CD14-positive monocyte (primary cell): ENCODE data around the gene PLXND1. TPM values are rescaled to one million over a fixed set of nuclear protein-coding genes. Genes with fewer than 3 reads are reported as not detected.

Experiments
- DNase-seq, 3 donors: peaks; one replicate each; pipeline ENCODE4 v3.0.0-alpha.2; 2011 to 2022
- H2AFZ ChIP-seq: 2 replicates; pipeline ENCODE4 v1.6.0; 2012; ENCODE audit warnings: mild to moderate bottlenecking, low read depth, low read length, inconsistent platforms; ENCODE audit not compliant: insufficient read depth, poor library complexity, severe bottlenecking
- H3K27ac ChIP-seq, 2 donors: 1 replicate in 1 of 2; 2 replicates in 1 of 2; pipeline ENCODE4 v1.5.1; 2012 to 2013; ENCODE audit warnings: low read length in 2 of 2, control low read depth in 1 of 2, inconsistent platforms in 1 of 2, low read depth in 1 of 2, mild to moderate bottlenecking in 1 of 2
- H3K27me3 ChIP-seq, 2 donors: one replicate each; pipeline versions ENCODE4 v1.6.0 to v1.6.1; 2011 to 2013; ENCODE audit warnings: low read length in 2 of 2; ENCODE audit not compliant: control insufficient read depth in 2 of 2, insufficient read depth in 2 of 2
- H3K36me3 ChIP-seq, 2 donors: replicated peaks in 1 of 2; 1 replicate in 1 of 2; 2 replicates in 1 of 2; pipeline versions ENCODE4 v1.5.1 to v1.6.1; 2012 to 2013; ENCODE audit warnings: low read length in 2 of 2, control low read depth in 1 of 2, inconsistent platforms in 1 of 2, mild to moderate bottlenecking in 1 of 2; ENCODE audit not compliant: insufficient read depth in 2 of 2, control insufficient read depth in 1 of 2
- H3K4me1 ChIP-seq, 2 donors: 1 replicate in 1 of 2; 2 replicates in 1 of 2; pipeline versions ENCODE4 v1.5.1 to v1.6.1; 2012 to 2013; ENCODE audit warnings: low read length in 2 of 2, control low read depth in 1 of 2, inconsistent platforms in 1 of 2, mild to moderate bottlenecking in 1 of 2, moderate library complexity in 1 of 2; ENCODE audit not compliant: insufficient read depth in 2 of 2, control insufficient read depth in 1 of 2
- H3K4me2 ChIP-seq: replicated peaks from 2 replicates; pipeline ENCODE3; 2012; ENCODE audit warnings: low read length, moderate library complexity, mild to moderate bottlenecking; ENCODE audit not compliant: poor library complexity, severe bottlenecking; ENCODE audit errors: extremely low read depth
- H3K4me3 ChIP-seq, 3 experiments: fragments of 200-600 bp in 1 of 3; sonication (generic) in 1 of 3; replicated peaks in 1 of 3; 1 replicate in 2 of 3; 2 replicates in 1 of 3; pipeline ENCODE4 v1.5.1; 2011 to 2013; ENCODE audit warnings: low read length in 3 of 3, mild to moderate bottlenecking in 3 of 3, control low read depth in 2 of 3, low read depth in 2 of 3, inconsistent platforms in 1 of 3, moderate library complexity in 1 of 3
- H3K79me2 ChIP-seq: 2 replicates; pipeline ENCODE4 v1.6.0; 2012; ENCODE audit warnings: mild to moderate bottlenecking, control low read depth, inconsistent platforms, low read length, moderate library complexity; ENCODE audit not compliant: insufficient read depth
- H3K9ac ChIP-seq: 2 replicates; pipeline ENCODE4 v1.6.0; 2017; ENCODE audit warnings: low read length, mild to moderate bottlenecking; ENCODE audit not compliant: insufficient read depth, poor library complexity, severe bottlenecking
- H3K9me3 ChIP-seq, 2 donors: replicated peaks in 1 of 2; 1 replicate in 1 of 2; 2 replicates in 1 of 2; pipeline versions ENCODE4 v1.5.1 to v1.6.1; 2012 to 2013; ENCODE audit warnings: low read length in 2 of 2, control low read depth in 1 of 2; ENCODE audit not compliant: control insufficient read depth in 1 of 2, insufficient read depth in 1 of 2
- H4K20me1 ChIP-seq: 2 replicates; pipeline ENCODE4 v1.6.0; 2012; ENCODE audit warnings: mild to moderate bottlenecking, low read length, control low read depth, moderate library complexity; ENCODE audit not compliant: insufficient read depth
- H3K27ac Mint-ChIP-seq, 7 donors: one replicate each; pipeline ENCODE4 v1.8.0; 2020; ENCODE audit warnings: mild to moderate bottlenecking in 7 of 7, mixed read lengths in 7 of 7, moderate library complexity in 6 of 7, inconsistent platforms in 2 of 7
- H3K27me3 Mint-ChIP-seq, 3 donors: one replicate each; pipeline ENCODE4 v1.8.0; 2021 to 2022; ENCODE audit warnings: low read depth in 3 of 3, mild to moderate bottlenecking in 3 of 3, mixed read lengths in 3 of 3, moderate library complexity in 3 of 3, inconsistent platforms in 1 of 3
- H3K36me3 Mint-ChIP-seq, 2 donors: one replicate each; pipeline ENCODE4 v1.8.0; 2020; ENCODE audit warnings: mixed read lengths in 2 of 2, inconsistent platforms in 1 of 2, mild to moderate bottlenecking in 1 of 2
- H3K4me1 Mint-ChIP-seq: one replicate; pipeline ENCODE4 v1.8.0; 2020; ENCODE audit warnings: mild to moderate bottlenecking, mixed read lengths
- H3K4me3 Mint-ChIP-seq, 2 donors: one replicate each; pipeline ENCODE4 v1.8.0; 2020; ENCODE audit warnings: mild to moderate bottlenecking in 2 of 2, mixed read lengths in 2 of 2, moderate library complexity in 1 of 2
- H3K9me3 Mint-ChIP-seq, 7 donors: one replicate each; pipeline ENCODE4 v1.8.0; 2020 to 2022; ENCODE audit warnings: mixed read lengths in 7 of 7, mild to moderate bottlenecking in 6 of 7, moderate library complexity in 6 of 7, inconsistent platforms in 2 of 7
- CTCF ChIP-seq: fragments of 200-600 bp; IDR thresholded peaks from one replicate; pipeline ENCODE4 v1.8.0; 2022; ENCODE audit warnings: antibody characterized with exemption, mild to moderate bottlenecking
- WGBS: methylation state at CpG from one replicate; pipeline ENCODE4 v1.1.5; 2013; ENCODE audit warnings: missing lambda C conversion rate; ENCODE audit not compliant: insufficient coverage; 5-methylcytosine and 5-hydroxymethylcytosine counted together
- intact Hi-C, 2 donors: fragments of 100-400 bp; cut with micrococcal nuclease; formaldehyde crosslinking; loops; one replicate each; pipeline versions ENCODE4 v1.15.0 to v1.15.1; 2023
- polyA plus RNA-seq, 3 donors: library from polyadenylated mRNA; depleted of rRNA in 1 of 3; unstranded in 2 of 3; stranded (reverse) in 1 of 3; fragments of 300-500 nt in 2 of 3; fragments of >200 nt in 1 of 3; fragmentation: Illumina TruSeq in 2 of 3; gene quantifications; 1 replicate in 2 of 3; 2 replicates in 1 of 3; pipeline ENCODE4 v1.2.3, GENCODE V29; 2012 to 2021

PLXND1 gene
- polyA plus RNA-seq, 3 donors = 7.1 to 170 (median 9.9) TPM

DNA sequence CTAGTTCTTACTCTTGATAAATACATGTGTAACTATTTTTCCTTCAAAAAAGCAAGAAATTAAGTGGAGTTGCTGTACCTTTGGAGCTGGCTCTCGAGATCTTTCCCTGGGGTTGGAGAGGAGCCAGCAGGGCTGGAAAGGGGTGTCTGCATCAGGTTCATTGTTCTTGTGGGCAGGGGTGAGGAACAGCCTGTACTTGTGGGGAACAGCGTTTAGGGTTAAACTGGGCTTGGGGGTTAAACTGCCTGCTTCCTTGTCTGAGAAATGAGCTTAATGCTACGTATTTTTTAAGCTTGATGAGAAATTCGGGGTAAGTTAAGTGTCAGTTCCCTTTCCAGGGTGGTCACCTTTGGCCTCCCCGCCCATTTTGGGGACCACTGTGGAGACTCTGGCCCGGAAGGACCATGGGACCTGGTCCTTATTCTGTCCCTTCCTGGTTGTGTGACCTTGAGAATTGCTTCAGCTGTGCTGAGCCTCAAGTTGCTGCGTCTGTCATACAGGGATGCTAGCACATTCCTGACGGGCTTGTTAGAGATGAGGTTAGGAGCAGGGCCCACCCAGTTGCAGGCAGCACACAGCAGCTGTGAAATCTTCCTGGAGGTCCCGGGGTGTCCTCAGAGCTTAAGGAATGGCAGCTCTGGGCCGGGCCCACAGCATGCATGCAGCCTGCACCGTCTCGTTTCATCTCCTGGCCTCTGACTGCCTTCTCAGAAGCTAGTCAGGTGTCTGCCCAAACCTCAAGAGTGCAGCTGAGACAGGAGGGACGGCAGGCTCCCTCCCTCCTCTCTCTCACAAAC lies 51.9 kb downstream of the PLXND1 start:
- Histone ChIP-seq H3K9ac (peak overlapping the region; percentile 38), H3K4me2 (peak overlapping the region; percentile 54), H2AFZ (peak overlapping the region; percentile 58), H3K4me1 (peaks cover 26 to 38% of the 10 kb centered on the region in 2 donors), H3K9me3 (no peaks in the 10 kb centered on the region), H3K36me3 (peaks cover 36 to 47% of the 10 kb centered on the region in 2 donors), H4K20me1 (no peaks in the 10 kb centered on the region), H3K27me3 (no peaks in the 10 kb centered on the region), H3K27ac (peak overlapping the region; percentile 17 to 60), H3K79me2 (no peaks in the 10 kb centered on the region), H3K4me3 (peak overlapping the region in 1 of 3 experiments; percentile 23)
- Mint-ChIP-seq H3K4me3 (peak overlapping the region; percentile 50 to 80), H3K4me1 (peaks cover 40% of the 10 kb centered on the region), H3K27ac (peak overlapping the region; percentile 64 to 92 (median 89)), H3K36me3 (peaks cover 38 to 45% of the 10 kb centered on the region in 2 donors), H3K27me3 (peaks cover 0 to 2% (median 0%) of the 10 kb centered on the region in 3 donors), H3K9me3 (no peaks in the 10 kb centered on the region)
- 50% methylated on average over 12 of the region's 13 CpGs for WGBS
- peak in 2 of 3 donors; percentile 20 to 29 for DNase-seq
- intact Hi-C loops = no loop called here
- no peak for TF ChIP-seq CTCF

- Mint-ChIP-seq H3K27ac (peak overlapping the region; percentile 64 to 92 (median 86)), H3K36me3 (peaks cover 32 to 39% of the 10 kb centered on the region in 2 donors), H3K4me1 (peaks cover 48% of the 10 kb centered on the region), H3K27me3 (peaks cover 0 to 3% (median 0%) of the 10 kb centered on the region in 3 donors), H3K9me3 (no peaks in the 10 kb centered on the region), H3K4me3 (peak overlapping the region; percentile 54 to 80)
- Histone ChIP-seq H4K20me1 (no peaks in the 10 kb centered on the region), H3K79me2 (no peaks in the 10 kb centered on the region), H3K4me3 (peak overlapping the region in 1 of 3 experiments; percentile 23), H3K9ac (peak overlapping the region; percentile 38), H3K27me3 (no peaks in the 10 kb centered on the region), H2AFZ (peak overlapping the region; percentile 58), H3K4me2 (peak overlapping the region; percentile 54), H3K27ac (peak overlapping the region; percentile 32 to 60), H3K9me3 (no peaks in the 10 kb centered on the region), H3K36me3 (peaks cover 28 to 39% of the 10 kb centered on the region in 2 donors), H3K4me1 (peaks cover 34 to 47% of the 10 kb centered on the region in 2 donors)
- intact Hi-C loops = no loop called here
- peak; percentile 70 to 80 (median 76) for DNase-seq
- no peak for TF ChIP-seq CTCF
- WGBS = 0% methylated on average over 9 of the region's 15 CpGs
Measured at GRCh38 chr3:129553719-129554118, 52.8 kb downstream of the PLXND1 start.
